Mesothelial cell of epicardium (in vitro differentiated cells): Measurements from ENCODE around the gene PRPF39. TPM values are rescaled to one million over a fixed set of nuclear protein-coding genes. Genes with fewer than 3 reads are reported as not detected.

Source experiments
- DNase-seq, 2 experiments: peaks; one replicate each; pipeline ENCODE4 v3.0.0; 2021; ENCODE audit warnings: low spot score in 2 of 2; ENCODE audit not compliant: unreplicated experiment in 2 of 2
- H3K27ac Mint-ChIP-seq: 2 replicates; pipeline ENCODE4 v1.8.0; 2021; ENCODE audit warnings: mixed read lengths
- H3K27me3 Mint-ChIP-seq: 2 replicates; pipeline ENCODE4 v1.8.0; 2021; ENCODE audit warnings: low read depth, mixed read lengths
- H3K36me3 Mint-ChIP-seq: 2 replicates; pipeline ENCODE4 v1.8.0; 2021; ENCODE audit warnings: mixed read lengths
- H3K4me1 Mint-ChIP-seq: 2 replicates; pipeline ENCODE4 v1.8.0; 2021; ENCODE audit warnings: mixed read lengths
- H3K4me3 Mint-ChIP-seq: 2 replicates; pipeline ENCODE4 v1.8.0; 2021; ENCODE audit warnings: mild to moderate bottlenecking, moderate library complexity, mixed read lengths
- H3K9me3 Mint-ChIP-seq: 2 replicates; pipeline ENCODE4 v1.8.0; 2021; ENCODE audit warnings: mixed read lengths
- total RNA-seq: library from RNA; stranded (reverse); gene quantifications from 3 replicates; pipeline ENCODE4 v1.2.1, GENCODE V29; 2021
- TF ChIP-seq, protein P1 (sequence below): fragments of 200-600 bp; sonication (generic); IDR thresholded peaks from one replicate; pipeline ENCODE4 v1.5.0; 2021; ENCODE audit warnings: antibody characterized with exemption; ENCODE audit not compliant: unreplicated experiment

Gene PRPF39
- total RNA-seq, 1 donor from 2014 or later: 82.4 TPM

DNA sequence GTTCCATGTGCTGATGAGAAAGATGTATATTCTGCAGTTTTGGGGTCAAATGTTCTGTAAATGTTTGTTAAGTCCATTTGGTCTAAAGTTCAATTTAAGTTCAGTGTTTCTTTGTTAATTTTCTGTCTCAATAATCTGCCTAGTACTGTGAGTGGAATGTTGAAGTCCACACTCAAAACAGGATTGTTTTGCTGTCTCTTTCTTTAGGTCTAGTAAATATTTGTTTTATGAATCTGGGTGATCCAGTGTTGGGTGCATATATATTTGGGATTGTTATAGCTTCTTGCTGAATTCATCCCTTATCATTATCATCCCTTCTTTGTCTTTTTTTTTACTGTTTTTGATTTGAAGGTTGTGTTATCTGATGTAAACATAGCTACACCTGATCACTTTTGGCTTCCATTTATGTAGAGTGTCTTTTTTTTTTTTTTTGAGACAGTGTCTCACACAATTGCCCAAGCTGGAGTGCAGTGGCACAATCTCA is 26.0 kb upstream of the PRPF39 start:
- Mint-ChIP-seq H3K36me3 (peaks cover 37% of the 10 kb centered on the region), H3K27me3 (no peaks in the 10 kb centered on the region), H3K4me1 (no peaks in the 10 kb centered on the region), H3K4me3 (no peak overlapping the region), H3K9me3 (peaks cover 24% of the 10 kb centered on the region), H3K27ac (no peak overlapping the region)
- DNase-seq: no peak
- TF ChIP-seq, protein P1, sequence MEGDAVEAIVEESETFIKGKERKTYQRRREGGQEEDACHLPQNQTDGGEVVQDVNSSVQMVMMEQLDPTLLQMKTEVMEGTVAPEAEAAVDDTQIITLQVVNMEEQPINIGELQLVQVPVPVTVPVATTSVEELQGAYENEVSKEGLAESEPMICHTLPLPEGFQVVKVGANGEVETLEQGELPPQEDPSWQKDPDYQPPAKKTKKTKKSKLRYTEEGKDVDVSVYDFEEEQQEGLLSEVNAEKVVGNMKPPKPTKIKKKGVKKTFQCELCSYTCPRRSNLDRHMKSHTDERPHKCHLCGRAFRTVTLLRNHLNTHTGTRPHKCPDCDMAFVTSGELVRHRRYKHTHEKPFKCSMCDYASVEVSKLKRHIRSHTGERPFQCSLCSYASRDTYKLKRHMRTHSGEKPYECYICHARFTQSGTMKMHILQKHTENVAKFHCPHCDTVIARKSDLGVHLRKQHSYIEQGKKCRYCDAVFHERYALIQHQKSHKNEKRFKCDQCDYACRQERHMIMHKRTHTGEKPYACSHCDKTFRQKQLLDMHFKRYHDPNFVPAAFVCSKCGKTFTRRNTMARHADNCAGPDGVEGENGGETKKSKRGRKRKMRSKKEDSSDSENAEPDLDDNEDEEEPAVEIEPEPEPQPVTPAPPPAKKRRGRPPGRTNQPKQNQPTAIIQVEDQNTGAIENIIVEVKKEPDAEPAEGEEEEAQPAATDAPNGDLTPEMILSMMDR: no peak

DNA sequence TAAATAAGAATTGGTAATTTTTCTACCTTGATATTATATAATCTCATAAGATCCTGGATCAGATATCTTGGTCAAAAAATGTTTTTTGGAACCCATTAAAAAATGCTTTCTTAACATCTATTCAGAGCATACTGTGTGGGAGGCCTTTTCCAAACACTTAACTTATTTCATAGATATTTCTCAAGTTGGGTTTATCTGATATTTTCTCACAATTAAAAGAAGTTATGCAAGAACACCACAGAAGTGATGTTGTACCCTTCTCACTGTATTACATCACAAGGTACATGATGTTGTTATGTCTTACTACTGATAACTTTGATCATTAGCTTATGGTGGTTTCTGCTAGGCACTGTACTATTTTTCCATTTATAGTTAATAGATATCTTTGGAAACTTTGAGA is 23.4 kb upstream of the PRPF39 start:
- no peak overlapping the region for H3K4me3 Mint-ChIP-seq
- H3K27ac Mint-ChIP-seq: no peak overlapping the region
- no peaks in the 10 kb centered on the region for H3K4me1 Mint-ChIP-seq
- peaks cover 37% of the 10 kb centered on the region for H3K36me3 Mint-ChIP-seq
- H3K9me3 Mint-ChIP-seq: peaks cover 29% of the 10 kb centered on the region
- DNase-seq: no peak
- no peaks in the 10 kb centered on the region for H3K27me3 Mint-ChIP-seq
- TF ChIP-seq, protein P1: no peak

DNA sequence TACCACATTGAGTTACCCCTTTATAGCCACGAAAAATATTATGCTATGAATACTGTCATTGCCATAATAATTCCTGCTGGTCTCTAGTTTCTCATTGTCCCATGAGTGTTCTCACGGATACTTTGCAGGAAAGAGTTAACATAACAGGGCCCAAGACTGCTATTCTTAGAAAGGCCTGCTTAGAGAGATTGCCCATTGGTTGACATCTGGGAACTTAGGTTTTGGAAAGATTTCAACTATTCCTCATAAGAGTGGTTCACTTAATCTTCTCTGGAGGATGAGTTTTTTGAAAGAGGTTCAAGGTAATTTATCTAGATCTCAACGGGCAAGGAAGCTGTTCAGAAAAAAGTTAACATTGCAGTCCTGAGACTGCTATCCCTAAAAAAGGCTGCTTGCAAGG is 18.4 kb upstream of the PRPF39 start:
- peaks cover 20% of the 10 kb centered on the region for H3K36me3 Mint-ChIP-seq
- DNase-seq: no peak
- H3K4me3 Mint-ChIP-seq: no peak overlapping the region
- peaks cover 4% of the 10 kb centered on the region for H3K4me1 Mint-ChIP-seq
- H3K9me3 Mint-ChIP-seq: peaks cover 7% of the 10 kb centered on the region
- peak overlapping the region; percentile 50 for H3K27ac Mint-ChIP-seq
- TF ChIP-seq, protein P1: no peak
- no peaks in the 10 kb centered on the region for H3K27me3 Mint-ChIP-seq

DNA sequence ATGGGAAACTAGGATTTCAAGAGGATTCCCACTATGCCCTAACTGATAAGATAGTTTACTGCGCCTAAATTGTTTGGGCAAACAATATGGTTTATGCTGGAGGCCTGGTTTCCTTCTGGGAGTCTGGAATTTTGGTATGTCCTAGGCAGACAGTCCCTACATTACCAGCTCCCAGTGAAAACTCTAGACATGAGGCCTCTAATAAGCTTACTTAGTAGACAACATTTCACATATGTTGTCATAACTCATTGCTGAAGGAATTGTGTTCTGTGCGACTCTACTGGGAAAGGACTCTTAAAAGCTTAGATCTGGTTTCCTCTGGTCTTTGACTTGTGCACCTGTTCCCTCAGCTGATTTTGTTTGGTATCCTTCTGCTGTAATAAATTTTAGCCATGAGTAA is 18.0 kb upstream of the PRPF39 start:
- TF ChIP-seq, protein P1: no peak
- Mint-ChIP-seq H3K27me3 (no peaks in the 10 kb centered on the region), H3K27ac (peak overlapping the region; percentile 50), H3K4me3 (no peak overlapping the region), H3K36me3 (peaks cover 20% of the 10 kb centered on the region), H3K9me3 (peaks cover 7% of the 10 kb centered on the region), H3K4me1 (peaks cover 4% of the 10 kb centered on the region)
- DNase-seq: no peak

DNA sequence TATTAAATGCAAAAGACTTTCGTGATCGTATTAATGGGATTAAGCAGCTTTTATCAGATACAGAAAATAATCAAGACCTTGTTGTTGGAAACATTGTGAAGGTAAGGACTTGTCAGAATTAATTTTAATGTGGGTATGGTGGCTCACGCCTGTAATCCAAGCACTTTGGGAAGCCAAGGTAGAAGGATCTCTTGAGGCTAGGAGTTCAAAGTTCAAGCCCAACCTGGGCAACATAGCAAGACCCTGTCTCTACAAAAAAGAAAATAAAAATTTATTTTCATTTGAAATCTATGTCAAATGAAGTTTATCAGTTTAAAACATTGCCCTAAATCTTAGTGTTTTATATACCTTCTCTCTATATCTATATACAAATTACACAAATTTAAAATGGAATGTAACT is 17.2 kb upstream of the PRPF39 start:
- no peak for DNase-seq
- no peak overlapping the region for H3K27ac Mint-ChIP-seq
- peaks cover 7% of the 10 kb centered on the region for H3K9me3 Mint-ChIP-seq
- TF ChIP-seq, protein P1: no peak
- no peaks in the 10 kb centered on the region for H3K27me3 Mint-ChIP-seq
- H3K36me3 Mint-ChIP-seq: peaks cover 20% of the 10 kb centered on the region
- peaks cover 4% of the 10 kb centered on the region for H3K4me1 Mint-ChIP-seq
- H3K4me3 Mint-ChIP-seq: no peak overlapping the region

DNA sequence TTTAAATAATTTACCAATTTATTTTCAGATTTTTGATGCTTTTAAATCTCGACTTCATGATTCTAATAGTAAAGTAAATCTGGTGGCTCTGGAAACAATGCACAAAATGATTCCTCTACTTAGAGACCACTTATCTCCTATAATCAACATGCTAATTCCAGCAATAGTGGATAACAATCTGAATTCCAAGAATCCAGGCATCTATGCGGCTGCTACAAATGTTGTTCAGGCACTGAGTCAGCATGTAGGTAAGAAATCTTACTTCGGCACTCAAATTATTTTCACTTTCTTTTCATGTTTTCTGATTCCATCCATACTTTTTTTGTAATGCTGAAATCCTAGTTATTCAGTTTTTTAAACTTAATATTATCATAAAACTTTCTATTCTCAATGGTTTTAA is 15.5 kb upstream of the PRPF39 start:
- H3K36me3 Mint-ChIP-seq: peaks cover 17% of the 10 kb centered on the region
- H3K4me3 Mint-ChIP-seq: no peak overlapping the region
- TF ChIP-seq, protein P1: no peak
- DNase-seq: no peak
- peaks cover 7% of the 10 kb centered on the region for H3K9me3 Mint-ChIP-seq
- H3K27me3 Mint-ChIP-seq: no peaks in the 10 kb centered on the region
- no peak overlapping the region for H3K27ac Mint-ChIP-seq
- H3K4me1 Mint-ChIP-seq: peaks cover 4% of the 10 kb centered on the region
